Measurements from ENCODE around the gene PCDHB1. TPM values are rescaled to one million over a fixed set of nuclear protein-coding genes. Genes with fewer than 3 reads are reported as not detected.

The PCDHB1 gene
- total RNA-seq, 2 experiments from 2014 or later = not detected

GRCh38 chr5:141082228-141082627 is 31.1 kb downstream of the PCDHB1 start:
- no peak for ATAC-seq (ENCODE audit: poor library complexity)
- peaks cover 7% of the 10 kb centered on the region for H3K4me1 Mint-ChIP-seq (ENCODE audit: low read depth)
- no peak overlapping the region for H3K27ac Mint-ChIP-seq
- CTCF ChIA-PET = no interaction called here
- Histone ChIP-seq H3K27me3 (ENCODE audit: control insufficient read depth in 1 of 2, insufficient read depth in 2 of 2, low read length in 2 of 2) (peaks cover 4 to 5% of the 10 kb centered on the region in 2 experiments), H3K4me1 (ENCODE audit: insufficient read depth, low read length) (peaks cover 2% of the 10 kb centered on the region), H3K27ac (ENCODE audit: low read depth in 1 of 2, low read length in 2 of 2) (no peak overlapping the region), H3K4me3 (ENCODE audit: low read length) (no peak overlapping the region), H3K36me3 (ENCODE audit: insufficient read depth, low read length) (no peaks in the 10 kb centered on the region), H3K9me3 (ENCODE audit: control insufficient read depth in 1 of 2, insufficient read depth in 1 of 2, low read length in 2 of 2) (peaks cover 7 to 18% of the 10 kb centered on the region in 2 experiments)
- POLR2A ChIA-PET = no interaction called here
- no peak for DNase-seq
- intact Hi-C loops (cut with DNase I, micrococcal nuclease) = loop anchor here in 1 of 2 experiments (10.0 kb wide), 1 partner anchor 443 kb away; no protein-coding TSS in a partner anchor
- H3K27me3 Mint-ChIP-seq = peaks cover 50% of the 10 kb centered on the region
- H3K9me3 Mint-ChIP-seq = peaks cover 14% of the 10 kb centered on the region
- H3K4me3 Mint-ChIP-seq = no peak overlapping the region
- TF ChIP-seq CTCF (IDR thresholded peaks at IDR 0.05) = no peak
- peaks cover 8% of the 10 kb centered on the region for H3K36me3 Mint-ChIP-seq (ENCODE audit: low read depth)

- peaks cover 8% of the 10 kb centered on the region for H3K36me3 Mint-ChIP-seq (ENCODE audit: low read depth)
- peaks cover 64% of the 10 kb centered on the region for H3K27me3 Mint-ChIP-seq
- POLR2A ChIA-PET = no interaction called here
- H3K36me3 ChIP-seq (ENCODE audit: insufficient read depth, low read length) = no peaks in the 10 kb centered on the region
- CTCF ChIA-PET = no interaction called here
- peak; percentile 39 for TF ChIP-seq CTCF (IDR thresholded peaks at IDR 0.05)
- peak in 12 of 14 experiments; percentile 5 to 70 (median 30) for DNase-seq
- H3K27me3 ChIP-seq (ENCODE audit: control insufficient read depth in 1 of 2, insufficient read depth in 2 of 2, low read length in 2 of 2) = peaks cover 0 to 5% of the 10 kb centered on the region in 2 experiments
- intact Hi-C loops (cut with DNase I, micrococcal nuclease) = loop anchor here (2.0 to 10.0 kb wide), 2 partner anchors 440 to 472 kb away; no protein-coding TSS in a partner anchor
- peak overlapping the region; percentile 50 for H3K27ac Mint-ChIP-seq
- peaks cover 2% of the 10 kb centered on the region for H3K4me1 ChIP-seq (ENCODE audit: insufficient read depth, low read length)
- peak overlapping the region; percentile 50 for H3K4me3 ChIP-seq (ENCODE audit: low read length)
- peak overlapping the region; percentile 94 for H3K4me3 Mint-ChIP-seq
- H3K9me3 Mint-ChIP-seq = peaks cover 12% of the 10 kb centered on the region
- no peak overlapping the region for H3K27ac ChIP-seq (ENCODE audit: low read depth in 1 of 2, low read length in 2 of 2)
- H3K4me1 Mint-ChIP-seq (ENCODE audit: low read depth) = peaks cover 7% of the 10 kb centered on the region
- peaks cover 0 to 2% of the 10 kb centered on the region in 2 experiments for H3K9me3 ChIP-seq (ENCODE audit: control insufficient read depth in 1 of 2, insufficient read depth in 1 of 2, low read length in 2 of 2)
- peak; percentile 89 for ATAC-seq (ENCODE audit: poor library complexity)
Observed at GRCh38 chr5:141084487-141084989, 33.4 kb downstream of the PCDHB1 start.

- peaks cover 15 to 26% of the 10 kb centered on the region in 2 experiments for H3K27me3 ChIP-seq (ENCODE audit: control insufficient read depth in 1 of 2, insufficient read depth in 2 of 2, low read length in 2 of 2)
- peaks cover 6% of the 10 kb centered on the region for H3K36me3 Mint-ChIP-seq (ENCODE audit: low read depth)
- H3K36me3 ChIP-seq (ENCODE audit: insufficient read depth, low read length) = no peaks in the 10 kb centered on the region
- DNase-seq (peak in 2 of 14 experiments; percentile 3 to 9), ATAC-seq (ENCODE audit: poor library complexity) (no peak)
- H3K4me1 ChIP-seq (ENCODE audit: insufficient read depth, low read length) = no peaks in the 10 kb centered on the region
- peaks cover 15% of the 10 kb centered on the region for H3K9me3 Mint-ChIP-seq
- ChIA-PET CTCF (no interaction called here), POLR2A (no interaction called here)
- H3K9me3 ChIP-seq (ENCODE audit: control insufficient read depth in 1 of 2, insufficient read depth in 1 of 2, low read length in 2 of 2) = peaks cover 3 to 30% of the 10 kb centered on the region in 2 experiments
- H3K4me3 Mint-ChIP-seq = no peak within 1 kb of the TSS
- H3K27ac Mint-ChIP-seq = no peak within 1 kb of the TSS
- no peak for TF ChIP-seq CTCF (IDR thresholded peaks at IDR 0.05)
- no peaks in the 10 kb centered on the region for H3K4me1 Mint-ChIP-seq (ENCODE audit: low read depth)
- no peak within 1 kb of the TSS for H3K4me3 ChIP-seq (ENCODE audit: low read length)
- intact Hi-C loops (cut with DNase I, micrococcal nuclease) = no loop called here
- H3K27ac ChIP-seq (ENCODE audit: low read depth in 1 of 2, low read length in 2 of 2) = no peak within 1 kb of the TSS
- H3K27me3 Mint-ChIP-seq = peaks cover 57% of the 10 kb centered on the region
Observed at GRCh38 chr5:141094481-141095262, 43.5 kb downstream of the PCDHB1 start, which contains the start of gene PCDHB2. TSS of gene PCDHB2 (plus strand) at chr5:141094615. CDS start at chr5:141094791, 176 bp downstream.
